Posterior vena cava (tissue), 2 donors: ENCODE results near the gene LGI4. TPM values are rescaled to one million over a fixed set of nuclear protein-coding genes. Genes with fewer than 3 reads are reported as not detected.
"Not testable (repeated sequence)": the region's sequence is repeated elsewhere in the genome, so short reads cannot be mapped to it uniquely, and the experiment has no call there.

Experiments used
- DNase-seq: peaks from one replicate; pipeline ENCODE4 v3.0.0-alpha.2; 2020; ENCODE audit warnings: low spot score
- intact Hi-C, 2 donors: fragments of 100-400 bp; cut with DNase I; formaldehyde crosslinking; loops; one replicate each; pipeline versions ENCODE4 v1.14.1 to v1.14.2; 2022 to 2023
- total RNA-seq, 2 donors: library from RNA; stranded (reverse); fragmentation: NEBNext Ultra II Directional; extraction: Animal tissue kit (Norgen Biotek cat#: 25700); gene quantifications; one replicate each; pipeline ENCODE4 v1.2.1, GENCODE V29; 2021
- donor health status: DM: yes; HTN: yes; CAD: no.
- donor health status: DM: yes; HTN: yes; CAD: no.

The LGI4 gene
- total RNA-seq, 2 donors from 2014 or later: 9.1 to 10.0 TPM

DNA sequence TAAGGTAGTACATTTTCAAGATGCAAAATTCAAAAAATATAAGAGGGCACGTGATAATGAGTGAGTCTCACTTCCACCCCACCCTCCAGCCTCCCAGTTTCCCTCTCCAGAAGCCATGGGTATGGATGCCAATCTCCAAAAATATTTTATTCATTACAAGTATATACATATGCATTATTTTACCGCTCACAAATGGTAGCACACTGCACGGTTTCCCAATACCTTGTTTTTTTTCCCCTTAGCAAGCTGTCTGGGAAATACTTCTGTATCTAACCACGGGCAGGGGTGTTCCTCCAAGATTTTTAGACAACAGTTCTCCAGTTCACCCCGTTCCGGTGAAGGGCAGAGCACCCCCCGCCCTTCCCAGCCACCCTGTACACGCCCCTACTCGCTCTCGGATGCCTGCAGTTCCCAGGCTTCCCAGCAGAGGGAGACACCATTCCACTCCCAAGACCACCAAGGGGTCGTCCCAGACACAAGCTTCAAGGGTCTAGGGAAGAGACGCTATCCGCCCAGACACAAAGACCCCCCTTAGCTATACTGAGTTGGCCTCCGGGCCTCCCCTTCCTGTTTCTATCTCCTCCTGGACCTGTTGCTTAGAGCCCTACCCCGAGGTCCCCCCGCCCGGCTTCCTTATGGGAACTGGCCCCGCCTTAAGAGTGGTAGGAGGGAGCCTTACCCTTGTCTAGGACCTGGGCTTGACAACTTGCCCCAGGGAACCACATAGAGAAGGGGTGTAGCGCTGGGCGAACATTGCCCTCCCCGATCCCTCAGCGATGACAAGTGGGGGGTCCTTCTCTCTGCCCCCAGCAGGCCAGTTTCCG is 20.3 kb downstream of the LGI4 start:
- peak; percentile 90 for DNase-seq
- intact Hi-C loops: no loop called here

DNA sequence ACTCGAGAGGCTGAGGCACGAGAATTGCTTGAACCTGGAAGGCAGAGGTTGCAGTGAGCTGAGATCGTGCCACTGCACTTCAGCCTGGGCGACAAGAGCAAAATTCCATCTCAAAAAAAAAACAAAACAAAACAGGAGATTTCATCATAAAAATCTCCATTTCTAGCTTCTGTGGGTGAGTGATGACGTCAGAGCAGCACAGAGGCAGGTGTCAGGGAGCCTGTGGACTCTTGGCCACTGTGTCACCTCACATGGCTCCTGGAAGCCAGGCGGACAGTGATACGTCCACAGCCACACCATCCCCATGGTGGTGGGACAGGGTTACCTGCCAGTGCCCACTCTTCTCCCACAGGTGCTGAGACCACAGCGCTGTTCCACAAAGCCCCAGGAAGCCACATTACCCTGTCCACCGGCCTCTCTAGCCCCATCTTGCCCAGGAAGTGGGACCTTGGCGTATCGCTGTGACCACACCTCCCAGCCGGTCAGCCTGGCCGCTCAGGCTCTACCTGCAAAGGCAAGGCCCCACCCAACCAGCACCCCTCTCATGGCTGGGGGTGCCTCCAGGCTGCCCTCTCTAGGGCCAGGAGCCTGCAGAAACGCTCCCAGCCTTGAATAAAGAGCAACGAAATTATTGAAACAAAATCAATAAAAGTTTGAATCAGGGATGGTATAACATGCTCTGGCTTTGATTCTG is 21.7 kb downstream of the LGI4 start:
- intact Hi-C loops: no loop called here
- no peak for DNase-seq

DNA sequence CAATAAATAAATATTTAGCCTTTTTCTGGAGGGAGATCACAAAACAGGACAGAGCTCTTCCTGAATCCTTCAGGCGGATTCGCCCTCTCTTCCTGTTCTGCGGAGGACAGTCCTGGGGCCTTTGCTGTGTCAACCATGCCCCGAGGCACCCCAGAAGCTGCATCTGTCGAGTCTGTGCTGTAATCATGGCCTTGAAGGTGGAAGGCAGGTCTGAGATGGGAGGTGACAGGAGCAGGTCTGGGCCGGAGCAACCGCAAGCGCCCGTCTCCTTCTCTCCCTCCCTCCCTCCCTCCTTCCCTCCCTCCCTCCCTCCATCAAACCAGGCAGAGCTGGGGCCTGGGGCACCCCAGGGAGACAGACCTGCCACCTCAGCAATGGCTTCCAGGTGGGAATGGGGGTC is 23.9 kb downstream of the LGI4 start:
- DNase-seq: no peak
- intact Hi-C loops: no loop called here

DNA sequence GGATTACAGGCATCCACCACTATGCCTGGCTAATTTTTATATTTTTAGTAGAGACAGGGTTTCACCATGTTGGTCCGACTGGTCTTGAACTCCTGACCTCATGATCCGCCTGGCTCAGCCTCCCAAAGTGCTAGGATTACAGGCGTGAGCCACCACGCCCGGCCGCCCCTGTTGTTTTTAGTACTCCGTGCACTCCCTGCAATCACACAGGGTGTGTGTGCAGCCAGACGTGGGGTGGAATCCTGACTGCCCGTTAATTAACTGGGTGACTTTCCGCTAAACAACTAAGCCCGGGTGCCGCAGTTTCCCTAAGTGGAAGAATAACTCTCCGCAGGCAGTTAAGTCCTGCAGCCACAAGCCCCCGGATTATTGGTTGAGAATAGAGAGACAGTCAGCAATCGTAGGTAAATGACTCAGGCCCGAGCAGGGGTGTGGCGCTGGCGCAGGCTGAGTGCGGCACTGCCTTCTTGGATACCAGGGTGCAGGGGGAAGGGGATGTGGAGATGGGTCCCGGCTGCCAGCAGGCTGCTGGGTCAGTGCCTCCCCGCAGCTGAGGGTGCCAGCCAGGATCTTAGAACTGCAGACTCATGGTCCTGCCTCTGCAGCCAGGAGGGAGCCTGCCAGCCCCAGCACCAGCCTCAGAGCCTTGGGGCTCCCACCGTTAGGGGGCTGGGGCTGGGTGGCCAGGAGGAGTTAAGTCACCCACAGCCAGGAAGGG is 25.3 kb downstream of the LGI4 start:
- no peak for DNase-seq
- intact Hi-C loops: no loop called here

DNA sequence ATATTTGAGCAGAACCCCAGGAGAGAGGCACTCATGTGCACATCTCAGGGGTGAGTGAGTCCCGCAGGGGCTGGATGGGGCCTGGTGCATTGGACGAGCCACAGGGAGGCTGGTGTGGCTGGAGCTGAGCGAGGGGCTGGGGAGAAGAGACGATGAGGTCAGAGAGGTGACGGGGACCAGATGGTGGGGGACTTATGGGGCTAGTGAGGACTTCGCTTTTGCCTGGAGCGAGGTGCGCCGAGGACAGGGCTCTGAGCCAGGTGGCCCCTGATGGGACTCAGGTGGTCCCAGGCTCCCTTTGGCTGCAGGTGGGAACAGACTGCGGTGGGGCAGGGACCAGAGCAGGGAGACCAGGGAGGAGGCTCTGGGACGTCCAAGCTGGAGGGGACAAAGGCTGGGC is 26.1 kb downstream of the LGI4 start:
- intact Hi-C loops: no loop called here
- no peak for DNase-seq

DNA sequence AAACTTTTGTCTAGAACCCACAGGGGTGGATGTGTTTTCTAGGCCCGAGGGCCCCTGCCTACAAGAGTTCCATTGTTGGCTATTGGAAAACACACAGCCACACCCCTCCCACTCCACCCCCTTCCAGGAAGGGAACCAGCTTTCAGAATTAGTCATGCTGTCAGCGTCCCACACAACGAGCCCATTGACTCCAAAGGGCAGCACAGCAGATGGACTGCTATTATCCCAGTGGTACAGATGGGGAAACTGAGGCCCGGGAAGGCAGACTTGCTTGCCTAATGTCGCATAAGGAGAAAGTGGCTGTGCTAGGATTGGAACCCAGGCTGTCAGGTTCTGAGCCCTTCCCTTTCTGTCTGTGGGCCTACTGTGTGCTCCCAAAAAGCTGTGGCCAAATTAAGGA is 27.3 kb downstream of the LGI4 start:
- intact Hi-C loops: no loop called here
- no peak for DNase-seq

DNA sequence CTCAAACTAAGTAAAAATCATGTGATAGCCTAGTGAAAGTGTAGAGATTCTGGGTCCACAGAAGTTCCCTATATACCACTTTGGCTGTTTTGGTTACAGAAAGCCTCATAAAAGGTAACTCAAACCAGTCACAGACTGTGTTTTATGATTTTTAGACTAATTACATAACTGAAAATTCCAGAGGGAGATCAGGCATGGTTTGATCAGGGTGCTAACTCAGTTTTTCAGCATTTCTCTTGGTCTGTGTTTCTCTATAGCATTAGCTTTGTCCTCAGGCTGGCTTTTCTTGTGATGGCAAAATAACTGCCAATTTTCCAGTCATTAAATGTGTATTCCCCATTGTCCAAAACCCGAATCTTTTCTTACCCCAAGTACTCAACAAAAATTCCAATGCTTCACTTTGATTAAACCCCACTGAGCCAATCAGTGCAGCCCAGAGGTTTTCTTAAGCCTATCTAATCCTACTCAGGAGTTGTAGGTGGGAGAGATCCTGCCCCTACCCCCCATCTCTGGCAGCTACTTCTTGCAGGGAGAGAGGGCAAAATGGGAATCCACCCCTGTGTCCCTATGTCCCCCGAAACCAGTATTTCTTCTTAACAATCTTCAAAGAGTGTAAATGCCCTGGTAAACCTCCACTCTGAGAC is 27.8 kb downstream of the LGI4 start:
- DNase-seq: no peak
- intact Hi-C loops: no loop called here

DNA sequence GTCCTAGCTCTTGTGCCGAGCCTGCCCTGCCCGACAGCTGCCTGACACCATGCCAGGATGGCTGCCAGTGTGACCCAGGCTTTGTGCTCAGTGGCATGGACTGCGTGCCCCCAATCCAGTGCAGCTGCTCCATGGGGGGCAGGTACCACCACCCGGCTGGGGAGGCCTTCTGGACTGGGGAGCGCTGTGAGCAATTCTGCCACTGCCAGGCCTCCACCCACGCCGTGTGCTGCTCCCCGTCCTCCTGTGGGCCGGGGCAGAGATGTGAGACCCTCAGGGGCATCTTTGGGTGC is 28.6 kb downstream of the LGI4 start:
- no peak for DNase-seq
- intact Hi-C loops: no loop called here

DNA sequence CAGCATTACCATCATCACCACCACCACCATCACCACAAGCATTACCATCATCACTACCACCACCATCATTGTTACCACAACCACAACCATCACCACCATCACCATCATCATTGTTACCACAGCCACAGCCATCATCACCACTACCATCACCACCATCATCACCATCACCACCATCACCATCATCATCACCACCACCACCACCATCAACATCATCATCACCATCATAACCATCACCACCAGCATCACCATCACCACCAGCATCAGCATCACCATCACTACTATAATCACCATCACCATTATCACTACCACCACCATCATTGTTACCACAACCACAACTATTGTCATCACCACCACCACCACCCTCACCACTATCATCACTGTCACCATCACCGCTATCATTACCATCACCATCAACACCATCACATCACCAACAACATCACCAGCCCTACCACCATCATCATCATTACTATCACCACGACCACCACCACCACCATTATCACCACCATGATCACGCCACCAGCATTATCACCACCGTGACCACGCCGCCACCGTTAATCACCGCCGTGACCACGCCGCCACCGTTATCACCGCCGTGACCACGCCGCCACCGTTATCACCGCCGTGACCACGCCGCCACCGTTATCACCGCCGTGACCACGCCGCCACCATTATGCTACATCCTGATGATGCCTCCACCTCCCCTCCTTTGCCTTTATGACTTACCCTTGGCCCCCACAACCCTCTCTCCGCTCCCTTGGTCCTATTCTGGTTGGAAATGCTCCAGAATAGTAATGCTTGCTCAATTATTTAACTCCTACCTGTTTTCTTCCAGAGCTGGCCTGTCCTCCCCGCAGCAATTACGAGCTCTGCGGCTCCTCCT is 29.2 kb downstream of the LGI4 start:
- no peak for DNase-seq
- intact Hi-C loops: no loop called here

DNA sequence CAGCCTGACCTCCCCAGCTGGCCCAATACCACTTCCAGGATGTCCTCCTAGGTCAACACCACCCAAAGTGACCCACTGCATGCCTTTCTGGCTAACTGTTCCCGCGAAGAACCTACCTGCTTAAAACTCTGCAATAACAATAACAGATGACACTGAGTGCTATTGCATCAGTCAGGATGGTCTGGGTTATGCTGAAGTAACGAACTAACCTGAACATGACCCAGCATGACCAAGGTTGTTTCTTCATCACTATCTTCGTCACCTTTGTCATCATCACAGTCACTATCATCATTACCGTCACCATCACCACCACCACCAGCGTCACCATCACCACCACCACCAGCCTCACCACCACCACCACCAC is 29.8 kb downstream of the LGI4 start:
- intact Hi-C loops: no loop called here
- DNase-seq: no peak

DNA sequence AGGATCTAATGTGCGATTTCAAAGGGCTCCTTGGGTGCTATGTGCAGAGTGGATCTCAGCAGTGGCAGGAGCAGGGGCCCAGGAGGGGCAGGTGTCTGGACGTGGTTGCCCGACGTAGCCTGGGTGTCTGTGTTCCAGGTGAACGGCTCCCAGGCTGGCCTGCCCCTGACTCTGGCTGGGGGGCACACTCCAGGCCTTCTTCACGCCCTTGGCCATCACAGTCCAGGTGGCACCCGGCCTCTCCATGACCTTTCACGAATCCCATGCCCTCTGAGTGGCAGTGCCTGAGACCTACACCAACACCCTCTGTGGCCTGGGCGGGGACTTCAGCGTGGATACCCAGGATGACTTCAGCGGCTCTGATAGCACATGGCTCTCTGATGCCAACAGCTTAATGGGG is 30.5 kb downstream of the LGI4 start:
- no peak for DNase-seq
- intact Hi-C loops: no loop called here

DNA sequence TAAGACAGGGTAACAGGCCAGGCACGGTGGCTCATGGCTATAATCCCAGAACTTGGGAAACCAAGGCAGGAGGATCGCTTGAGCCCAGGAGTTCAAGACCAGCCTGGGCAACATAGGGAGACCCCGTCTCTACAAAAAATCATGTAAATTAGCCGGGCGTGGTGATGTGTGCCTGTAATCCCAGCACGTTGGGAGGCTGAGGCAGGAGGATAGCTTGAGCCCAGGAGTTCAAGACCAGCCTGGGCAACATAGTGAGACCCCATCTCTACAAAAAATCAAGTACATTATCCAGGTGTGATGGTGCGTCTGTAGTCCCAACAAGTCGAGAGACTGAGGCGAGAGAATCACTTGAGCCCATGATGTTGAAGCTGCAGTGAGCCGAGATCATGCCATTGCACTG is 31.2 kb downstream of the LGI4 start:
- DNase-seq, intact Hi-C loops: not testable (repeated sequence)

DNA sequence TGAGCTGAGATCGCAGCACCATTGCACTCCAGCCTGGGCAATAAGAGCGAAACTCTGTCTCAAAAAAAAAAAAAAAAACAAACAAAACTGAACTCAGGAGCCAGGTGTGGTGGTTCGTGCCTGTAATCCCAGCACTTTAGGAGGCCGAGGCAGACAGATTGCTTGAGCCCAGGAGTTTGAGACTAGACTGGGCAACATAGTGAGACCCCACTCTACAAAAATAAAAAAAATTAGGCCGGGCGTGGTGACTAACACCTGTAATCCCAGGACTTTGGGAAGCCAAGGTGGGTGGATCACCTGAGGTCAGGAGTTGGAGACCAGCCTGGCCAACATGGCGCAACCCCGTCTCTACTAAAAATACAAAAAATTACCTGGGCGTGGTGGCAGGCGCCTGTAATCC is 32.9 kb downstream of the LGI4 start:
- DNase-seq, intact Hi-C loops: not testable (repeated sequence)

DNA sequence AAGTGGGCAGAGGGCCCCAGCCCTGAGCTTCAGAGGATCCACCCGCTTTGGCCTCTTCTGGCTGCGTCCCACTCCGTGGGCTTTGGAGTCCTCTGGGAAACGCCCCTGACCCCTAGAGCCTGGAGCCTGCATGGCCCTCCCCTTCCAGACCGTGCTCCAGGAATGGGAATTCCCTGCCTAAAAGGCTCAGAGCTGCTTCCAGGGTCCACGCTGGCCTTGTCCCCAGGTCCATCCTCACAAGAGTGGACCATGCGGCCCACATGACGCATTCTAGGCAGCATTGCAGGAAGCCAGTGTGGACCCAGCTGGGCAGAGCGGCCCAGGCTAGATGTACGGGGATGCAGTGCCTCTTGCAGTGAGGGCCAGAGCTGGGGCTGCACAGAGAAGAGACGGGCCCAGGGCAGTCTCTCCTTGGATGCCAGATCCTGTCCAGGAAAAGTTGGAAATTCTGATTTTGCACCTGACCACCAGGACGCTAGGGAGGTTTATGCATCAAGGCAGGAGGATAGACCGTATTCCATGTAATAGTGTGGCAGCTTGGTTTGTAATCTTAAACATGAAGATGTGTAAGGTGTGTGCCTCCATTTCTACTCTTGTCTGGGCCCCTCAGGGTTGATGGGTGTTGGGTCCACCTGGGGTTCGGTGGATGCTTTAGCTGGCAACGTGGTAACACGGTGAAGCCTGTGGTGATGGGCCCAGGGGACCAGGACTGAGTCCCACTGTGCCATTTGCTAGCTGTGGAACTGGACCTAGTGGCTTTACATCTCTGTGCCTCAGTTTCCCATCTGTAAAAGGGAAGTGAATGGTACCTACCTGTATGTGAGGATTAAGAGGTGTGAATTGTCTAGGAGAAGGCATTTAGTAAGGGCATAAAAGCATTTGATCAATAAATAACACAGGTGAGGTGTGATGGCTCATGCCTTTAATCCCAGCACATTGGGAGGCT is 34.0 kb downstream of the LGI4 start:
- intact Hi-C loops: no loop called here
- DNase-seq: no peak

DNA sequence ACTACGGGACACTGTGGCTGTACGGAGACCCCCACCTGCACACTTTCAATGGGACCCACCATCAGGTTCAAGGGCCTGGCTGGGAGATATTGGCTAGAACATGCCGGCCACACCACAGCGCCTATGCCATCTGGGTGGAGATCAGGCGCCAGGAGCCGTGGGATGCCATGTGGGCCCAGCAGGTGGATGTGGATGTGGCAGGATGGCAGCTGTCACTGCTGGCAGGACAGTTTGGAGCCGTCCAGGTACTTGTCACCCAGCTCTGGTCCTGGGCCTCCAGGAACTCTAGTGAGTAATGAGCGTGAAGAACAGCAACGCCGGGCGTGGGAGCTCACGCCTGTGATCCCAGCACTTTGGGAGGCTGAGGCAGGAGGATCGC is 35.0 kb downstream of the LGI4 start:
- intact Hi-C loops: no loop called here
- DNase-seq: no peak

DNA sequence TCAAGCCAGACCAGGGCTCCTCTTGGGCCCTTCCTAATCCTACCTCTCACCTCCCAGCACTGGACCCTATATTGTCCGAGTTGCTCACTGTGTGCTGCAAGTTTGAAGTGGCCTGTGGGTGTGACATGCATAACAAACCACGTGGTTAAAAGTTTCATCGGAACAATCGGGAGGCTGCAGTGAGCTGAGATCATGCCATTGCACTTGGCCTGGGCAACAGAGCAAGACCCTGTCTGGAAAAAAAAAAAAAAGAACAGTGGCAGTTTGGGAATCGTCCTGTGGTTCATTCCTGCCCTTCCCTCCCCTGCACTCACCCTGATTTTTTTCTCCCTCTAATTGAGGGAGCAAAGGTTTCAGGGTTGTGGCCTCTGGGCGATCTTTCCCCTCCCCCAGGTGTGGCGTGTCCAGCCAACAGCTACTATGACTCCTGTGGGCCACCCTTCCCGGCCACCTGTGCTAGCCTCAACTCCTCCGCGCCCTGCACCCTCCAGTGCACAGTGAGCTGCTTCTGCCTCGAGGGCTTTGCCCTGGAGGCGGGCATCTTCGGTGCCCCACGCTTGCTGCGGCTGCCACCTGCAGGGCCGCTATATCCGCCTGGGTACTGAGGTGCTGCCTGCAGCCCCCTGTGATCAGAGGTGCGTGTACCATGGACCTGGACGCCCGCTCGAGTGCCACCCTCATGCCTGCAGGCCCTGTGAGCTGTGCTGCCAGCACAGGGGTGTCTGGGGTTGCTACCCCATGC is 35.5 kb downstream of the LGI4 start:
- intact Hi-C loops: no loop called here
- DNase-seq: no peak

DNA sequence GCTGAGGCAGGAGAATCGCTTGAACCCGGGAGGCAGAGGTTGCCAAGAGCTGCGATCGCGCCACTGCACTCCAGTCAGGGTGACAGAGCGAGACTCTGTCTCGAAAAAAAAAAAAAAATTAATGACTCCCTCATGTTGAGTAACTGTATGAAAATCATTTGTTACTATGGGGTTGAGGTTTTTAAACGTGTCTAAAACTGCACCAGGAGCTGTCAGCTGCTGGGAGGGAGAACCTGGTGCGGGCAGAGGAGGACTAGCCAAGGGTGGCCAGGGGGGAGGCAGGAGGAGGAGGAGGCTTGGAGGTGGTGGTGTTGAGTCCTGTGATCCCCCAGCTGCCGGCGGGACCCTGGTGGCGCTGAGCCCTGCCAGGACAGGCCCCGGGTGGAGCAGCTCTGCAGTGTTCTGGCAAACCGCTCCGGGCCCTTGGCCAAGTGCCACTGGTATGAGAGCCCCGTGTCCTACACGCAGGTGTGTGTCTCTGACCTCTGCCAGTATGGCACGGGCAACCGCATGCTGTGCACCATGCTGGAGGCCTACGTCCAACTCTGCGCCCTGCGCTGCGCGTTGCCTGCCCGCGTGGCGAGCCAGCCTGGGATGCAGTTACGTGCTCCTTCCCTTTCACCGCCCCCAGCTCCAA is 36.3 kb downstream of the LGI4 start:
- DNase-seq: no peak
- intact Hi-C loops: no loop called here
